Left colon (tissue), 2 donors: Measurements from ENCODE around the gene SDC4. TPM values are rescaled to one million over a fixed set of nuclear protein-coding genes. Genes with fewer than 3 reads are reported as not detected.

Source experiments
- ATAC-seq: fragments of 200-7000 bp; cut with Tn5 transposase; one replicate; pipeline ENCODE4 v1.9.1; 2020; ENCODE audit warnings: mild to moderate bottlenecking, moderate library complexity
- DNase-seq, 2 donors: peaks; one replicate each; pipeline ENCODE4 v3.0.0-alpha.2; 2020
- intact Hi-C, 2 donors: fragments of 100-400 bp; cut with DNase I in 1 of 2; cut with micrococcal nuclease in 1 of 2; formaldehyde crosslinking; loops; one replicate each; pipeline versions ENCODE4 v1.11.2 to v1.14.0; 2022; cut with DNase I, micrococcal nuclease
- total RNA-seq, 2 donors: library from RNA; stranded (reverse); fragmentation: NEBNext Ultra II Directional; extraction: Animal tissue kit (Norgen Biotek cat#: 25700); gene quantifications; one replicate each; pipeline ENCODE4 v1.2.1, GENCODE V29; 2021
- donor health status: DM: no; HTN: no; CAD: no.
- donor health status: DM: yes; HTN: yes; CAD: no.

SDC4 gene
- total RNA-seq, 2 donors from 2014 or later: 85.4 to 144 TPM

- no peak for ATAC-seq
- intact Hi-C loops: loop anchor here in 1 of 2 donors (10.0 kb wide), 1 partner anchor 245 kb away; no protein-coding TSS in a partner anchor
These were observed 58.1 kb downstream of the SDC4 start for GRCh38 chr20:45289942-45290676.

DNA sequence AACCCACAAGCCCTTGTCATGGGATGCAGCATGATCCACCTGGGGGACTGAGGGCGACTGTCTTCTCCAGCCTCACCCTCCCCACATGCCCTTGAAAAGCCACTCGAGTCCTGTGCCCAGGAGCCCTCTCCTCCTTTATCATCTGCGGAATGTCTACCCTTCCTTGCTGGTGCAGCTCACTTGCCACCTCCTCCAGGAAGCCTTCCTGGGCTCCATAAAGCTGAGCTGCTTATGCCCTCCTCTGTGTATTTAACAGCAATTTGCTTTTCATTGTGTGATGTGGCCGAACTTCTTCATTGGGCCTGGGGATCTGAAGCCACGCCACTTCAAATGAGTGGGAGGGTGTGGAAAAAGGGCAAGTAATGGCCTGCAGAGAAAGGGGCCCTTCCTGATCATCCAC is 59.4 kb downstream of the SDC4 start:
- ATAC-seq: no peak
- intact Hi-C loops: no loop called here
- no peak for DNase-seq

More at GRCh38 chr20:45289942-45290676, 58.1 kb downstream of the SDC4 start:
- no peak for DNase-seq

- no peak for ATAC-seq
- intact Hi-C loops: no loop called here
- DNase-seq: no peak
These were observed 59.8 kb downstream of the SDC4 start for GRCh38 chr20:45288376-45288775.

DNA sequence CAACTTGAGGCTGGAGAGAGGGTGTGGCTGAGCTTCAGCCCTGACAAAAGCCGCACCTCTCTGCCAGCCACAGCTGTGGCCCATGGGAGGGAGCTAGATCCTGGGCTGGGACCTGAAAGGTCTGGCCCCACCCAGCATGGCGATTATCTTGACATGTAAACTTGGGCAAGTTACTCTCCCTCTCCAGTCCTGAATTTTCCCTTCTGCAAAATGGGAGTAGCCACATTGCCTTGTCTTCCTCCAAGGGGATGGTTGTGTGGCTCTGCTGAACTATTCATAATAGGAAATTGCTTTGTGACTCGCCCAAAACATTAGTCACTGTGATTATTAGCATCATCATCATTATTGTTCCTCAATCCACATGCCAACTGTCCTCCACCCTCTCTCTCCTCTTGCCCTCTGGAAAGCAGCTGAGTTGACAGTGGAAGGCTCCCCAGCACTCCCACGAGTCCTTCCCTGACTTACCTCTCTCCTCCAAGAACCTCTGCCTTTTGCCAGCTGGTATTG is 64.6 kb downstream of the SDC4 start:
- peak; percentile 45 for ATAC-seq

GRCh38 chr20:45282700-45283550 is 65.3 kb downstream of the SDC4 start:
- DNase-seq: no peak
- intact Hi-C loops: no loop called here
- ATAC-seq: no peak

More for the DNA sequence above, 64.6 kb downstream of the SDC4 start:
- DNase-seq: no peak
- intact Hi-C loops: no loop called here

GRCh38 chr20:45279992-45280391 is 68.2 kb downstream of the SDC4 start:
- intact Hi-C loops: no loop called here
- no peak for DNase-seq
- ATAC-seq: no peak

DNA sequence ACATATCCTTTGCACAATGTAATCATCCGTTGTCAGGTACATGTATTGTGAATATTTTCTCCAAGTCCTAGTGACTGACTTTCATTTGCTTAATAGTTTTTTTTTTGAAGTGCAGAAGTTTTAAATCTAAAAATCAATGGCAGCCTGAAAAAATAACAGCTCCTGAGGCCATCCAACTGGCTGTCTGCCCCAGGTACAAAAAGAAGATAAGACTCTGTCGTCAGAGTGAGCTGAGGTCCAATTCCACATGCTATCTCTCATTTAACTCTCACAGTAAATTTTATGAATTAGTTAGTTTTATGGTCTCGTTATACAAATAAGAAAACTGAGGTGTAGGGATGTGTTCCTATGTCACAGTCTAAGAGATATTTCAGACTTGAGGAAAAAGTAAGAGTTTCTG is 72.9 kb downstream of the SDC4 start:
- ATAC-seq: no peak
- DNase-seq: no peak
- intact Hi-C loops: no loop called here

Other genes with a start within 250 kb of the SDC4 start
- under 1 TPM in 1 of 2 donors, not detected in 1; 0.27 TPM for gene KCNS1, start 247.3 kb downstream of the SDC4 start, total RNA-seq
- not detected for gene WFDC5, start 233.2 kb downstream of the SDC4 start, total RNA-seq
- gene WFDC12, start 224.0 kb downstream of the SDC4 start, total RNA-seq: under 1 TPM in 1 of 2 donors, not detected in 1; 0.92 TPM
- 100 to 1,000 TPM; 108 to 979 TPM for gene PI3, start 173.5 kb downstream of the SDC4 start, total RNA-seq
- gene SEMG1, start 141.4 kb downstream of the SDC4 start, total RNA-seq: under 1 TPM; 0.14 to 0.21 TPM
- not detected for gene SEMG2, start 127.1 kb downstream of the SDC4 start, total RNA-seq
- gene SLPI, start 93.9 kb downstream of the SDC4 start, total RNA-seq: 100 to 1,000 TPM in 1 of 2 donors, 10 to 100 TPM in 1; 47.4 to 204 TPM
- gene RBPJL, start 41.6 kb downstream of the SDC4 start, total RNA-seq: not detected
- not detected for gene MATN4, start 40.1 kb downstream of the SDC4 start, total RNA-seq
- gene SYS1, start 14.7 kb upstream of the SDC4 start, total RNA-seq: 10 to 100 TPM; 25.2 to 32.4 TPM
- gene TP53TG5, start 29.9 kb upstream of the SDC4 start, total RNA-seq: under 1 TPM; 0.59 to 0.85 TPM
- gene DBNDD2, start 59.9 kb upstream of the SDC4 start, total RNA-seq: 100 to 1,000 TPM; 123 to 135 TPM
- gene PIGT, start 67.7 kb upstream of the SDC4 start, total RNA-seq: 100 to 1,000 TPM; 122 to 152 TPM
- 100 to 1,000 TPM; 108 to 124 TPM for gene WFDC2, start 121.3 kb upstream of the SDC4 start, total RNA-seq
- not detected for gene SPINT3, start 167.2 kb upstream of the SDC4 start, total RNA-seq
- gene WFDC6, start 191.1 kb upstream of the SDC4 start, total RNA-seq: not detected
- gene EPPIN, start 199.0 kb upstream of the SDC4 start, total RNA-seq: not detected
- gene WFDC8, start 230.9 kb upstream of the SDC4 start, total RNA-seq: not detected